GM12892 (cell line): Measurements from ENCODE around the gene WIPI1.

ENCODE experiments used
- POLR2A ChIP-seq: IDR thresholded peaks from 2 replicates; pipeline ENCODE4 v1.6.1; 2011; ENCODE audit warnings: low read depth, low read length, control low read depth
- POLR2AphosphoS5 ChIP-seq: IDR thresholded peaks from 2 replicates; pipeline ENCODE4 v1.6.1; 2011; ENCODE audit warnings: low read depth, low read length, control low read depth

DNA sequence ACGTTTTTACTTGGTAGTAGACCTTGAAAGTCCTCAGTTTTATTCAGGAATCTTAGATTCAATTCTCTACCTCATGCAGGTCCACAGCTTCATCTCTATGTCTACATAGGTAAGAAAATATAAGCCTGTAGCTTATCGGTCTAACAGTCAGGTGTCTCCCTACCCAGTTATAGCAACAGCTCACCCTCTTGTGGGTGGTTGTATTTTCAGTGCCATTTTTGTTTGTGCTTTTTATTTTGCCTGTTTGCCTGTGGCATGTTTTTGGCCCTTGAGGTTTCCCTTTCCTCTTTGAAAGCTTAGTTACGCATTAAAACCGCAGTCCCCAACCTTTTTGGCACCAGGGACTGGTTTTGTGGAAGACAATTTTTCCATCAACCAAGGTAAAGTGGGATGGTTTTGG, 23.6 kb upstream of the WIPI1 start:
- TF ChIP-seq POLR2A (no peak), POLR2AphosphoS5 (no peak)
